OCI-LY7 (cell line): ENCODE measurements around the gene PLD2. TPM values are rescaled to one million over a fixed set of nuclear protein-coding genes. Genes with fewer than 3 reads are reported as not detected.

Experiments used
- BruUV-seq: library from RNA; stranded (reverse); fragments of 400-500 nt; replicated peaks from 2 replicates; lab custom pipeline; 2021; lab: Mats Ljungman, UMichigan
- CTCF ChIA-PET: fragments of 300-600 bp; sonication (Branson Sonifier 250); formaldehyde crosslinking; loops from one replicate; lab custom pipeline; 2022; ENCODE audit warnings: antibody characterized with exemption; ENCODE audit not compliant: unreplicated experiment; lab: Charles Lee
- POLR2A ChIA-PET: fragments of 300-600 bp; sonication (Branson Sonifier 250); formaldehyde crosslinking; loops from one replicate; lab custom pipeline; 2022; ENCODE audit warnings: antibody characterized with exemption; lab: Charles Lee
- DNase-seq: peaks from one replicate; pipeline ENCODE4 v3.0.0-alpha.2; 2015; ENCODE audit warnings: low spot score
- H2AFZ ChIP-seq: fragments of 200-600 bp; sonication (generic), shearing (Covaris generic); 2 replicates; pipeline ENCODE4 v1.6.1; 2014; ENCODE audit warnings: mild to moderate bottlenecking, antibody characterized with exemption, low read length, moderate library complexity
- H3K27ac ChIP-seq: fragments of 200-600 bp; sonication (generic); 2 replicates; pipeline ENCODE4 v1.5.1; 2014; ENCODE audit warnings: mixed run types, low read depth, mild to moderate bottlenecking, moderate library complexity, low read length, inconsistent platforms; ENCODE audit not compliant: poor library complexity, severe bottlenecking
- H3K36me3 ChIP-seq: fragments of 200-600 bp; sonication (generic); 2 replicates; pipeline ENCODE4 v1.6.1; 2014; ENCODE audit warnings: mild to moderate bottlenecking, antibody characterized with exemption, low read length, moderate library complexity, mixed read lengths; ENCODE audit not compliant: insufficient read depth
- H3K4me1 ChIP-seq: fragments of 200-600 bp; sonication (generic); 2 replicates; pipeline ENCODE4 v1.5.1; 2014; ENCODE audit warnings: mild to moderate bottlenecking, low read length; ENCODE audit not compliant: insufficient read depth, poor library complexity, severe bottlenecking
- H3K4me2 ChIP-seq: fragments of 200-600 bp; sonication (generic); 2 replicates; pipeline ENCODE4 v1.6.1; 2014; ENCODE audit warnings: mild to moderate bottlenecking, low read length
- H3K4me3 ChIP-seq: fragments of 200-600 bp; sonication (generic); 2 replicates; pipeline ENCODE4 v1.5.1; 2014; ENCODE audit warnings: mild to moderate bottlenecking, low read depth, low read length; ENCODE audit not compliant: poor library complexity, severe bottlenecking
- H3K79me2 ChIP-seq: fragments of 200-600 bp; sonication (generic); 2 replicates; pipeline ENCODE4 v1.6.1; 2016; ENCODE audit warnings: low read depth, mild to moderate bottlenecking, low read length, moderate library complexity, mixed read lengths; ENCODE audit not compliant: insufficient read depth
- H3K9me2 ChIP-seq: fragments of 200-600 bp; sonication (generic); 2 replicates; pipeline ENCODE4 v1.6.1; 2016; ENCODE audit warnings: mild to moderate bottlenecking, low read length, mixed read lengths; ENCODE audit not compliant: insufficient read depth
- H3K9me3 ChIP-seq: fragments of 200-600 bp; sonication (generic); 2 replicates; pipeline ENCODE4 v1.6.1; 2014; ENCODE audit warnings: mild to moderate bottlenecking, mixed run types, low read length, mixed read lengths
- H4K20me1 ChIP-seq: fragments of 200-600 bp; sonication (generic); 2 replicates; pipeline ENCODE4 v1.6.1; 2014; ENCODE audit warnings: mild to moderate bottlenecking, antibody characterized with exemption, low read length, moderate library complexity, mixed read lengths; ENCODE audit not compliant: insufficient read depth
- EZH2phosphoT487 ChIP-seq: fragments of 200-600 bp; sonication (generic); IDR thresholded peaks from 2 replicates; pipeline ENCODE4 v1.6.1; 2018; ENCODE audit warnings: low read depth, borderline replicate concordance, mild to moderate bottlenecking, mixed run types, antibody characterized with exemption, low read length, moderate library complexity, mixed read lengths
- intact Hi-C: fragments of 100-400 bp; cut with micrococcal nuclease; formaldehyde crosslinking; loops from one replicate; pipeline ENCODE4 v1.10.0; 2022; ENCODE audit not compliant: unreplicated experiment
- total RNA-seq, 2 experiments: library from RNA; depleted of rRNA in 1 of 2; stranded (reverse); fragments of >200 nt in 1 of 2; shearing (Covaris generic) in 1 of 2; gene quantifications; 2 replicates each; pipeline ENCODE4 v1.2.3, GENCODE V29; 2014 to 2022
- TF ChIP-seq, protein P1 (sequence below): fragments of 200-600 bp; sonication (generic); conservative IDR thresholded peaks from 2 replicates; pipeline ENCODE4 v1.5.1; 2014; ENCODE audit warnings: mild to moderate bottlenecking, antibody characterized with exemption, low read length, moderate library complexity, mixed read lengths

PLD2 gene
- total RNA-seq, 2 experiments from 2014 or later = 10.2 to 13.5 TPM

DNA sequence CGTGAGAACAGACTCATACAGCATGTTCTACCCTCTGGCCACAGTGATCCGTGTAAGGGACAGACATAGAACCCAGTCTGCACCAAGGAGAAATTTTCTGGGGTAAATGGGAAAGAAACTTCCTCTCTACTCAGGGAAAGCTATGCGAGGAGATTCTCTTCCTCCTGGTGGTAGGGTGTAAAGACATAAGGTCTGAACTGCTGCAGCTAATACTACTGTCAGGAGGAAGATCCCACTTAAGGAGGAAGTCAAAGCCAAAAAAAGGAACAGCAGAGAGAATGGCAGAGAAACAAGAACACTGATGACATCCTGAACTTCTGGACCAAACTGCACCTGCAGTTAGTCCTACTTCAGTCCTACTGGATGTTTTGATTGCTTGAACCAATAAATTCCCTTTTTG, 42.4 kb upstream of the PLD2 start:
- DNase-seq = peak; percentile 16
- Histone ChIP-seq H3K27ac (no peak overlapping the region), H3K79me2 (no peaks in the 10 kb centered on the region), H3K4me1 (peaks cover 4% of the 10 kb centered on the region), H3K36me3 (no peaks in the 10 kb centered on the region), H2AFZ (no peak overlapping the region), H3K9me2 (no peaks in the 10 kb centered on the region), H3K4me3 (no peak overlapping the region), H3K9me3 (no peaks in the 10 kb centered on the region), H3K4me2 (no peak overlapping the region), H4K20me1 (no peaks in the 10 kb centered on the region)
- ChIA-PET POLR2A (interaction anchor here (0.9 kb wide), 1 partner anchor 10 kb away, joined by 3 read pairs; no protein-coding TSS in a partner anchor), CTCF (no interaction called here)
- intact Hi-C loops = no loop called here
- TF ChIP-seq EZH2phosphoT487 = no peak
- TF ChIP-seq, protein P1, sequence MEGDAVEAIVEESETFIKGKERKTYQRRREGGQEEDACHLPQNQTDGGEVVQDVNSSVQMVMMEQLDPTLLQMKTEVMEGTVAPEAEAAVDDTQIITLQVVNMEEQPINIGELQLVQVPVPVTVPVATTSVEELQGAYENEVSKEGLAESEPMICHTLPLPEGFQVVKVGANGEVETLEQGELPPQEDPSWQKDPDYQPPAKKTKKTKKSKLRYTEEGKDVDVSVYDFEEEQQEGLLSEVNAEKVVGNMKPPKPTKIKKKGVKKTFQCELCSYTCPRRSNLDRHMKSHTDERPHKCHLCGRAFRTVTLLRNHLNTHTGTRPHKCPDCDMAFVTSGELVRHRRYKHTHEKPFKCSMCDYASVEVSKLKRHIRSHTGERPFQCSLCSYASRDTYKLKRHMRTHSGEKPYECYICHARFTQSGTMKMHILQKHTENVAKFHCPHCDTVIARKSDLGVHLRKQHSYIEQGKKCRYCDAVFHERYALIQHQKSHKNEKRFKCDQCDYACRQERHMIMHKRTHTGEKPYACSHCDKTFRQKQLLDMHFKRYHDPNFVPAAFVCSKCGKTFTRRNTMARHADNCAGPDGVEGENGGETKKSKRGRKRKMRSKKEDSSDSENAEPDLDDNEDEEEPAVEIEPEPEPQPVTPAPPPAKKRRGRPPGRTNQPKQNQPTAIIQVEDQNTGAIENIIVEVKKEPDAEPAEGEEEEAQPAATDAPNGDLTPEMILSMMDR = no peak
- no TSS peak for BruUV-seq

- Histone ChIP-seq H3K4me1 (peaks cover 4% of the 10 kb centered on the region), H2AFZ (no peak overlapping the region), H3K36me3 (no peaks in the 10 kb centered on the region), H3K4me3 (no peak overlapping the region), H4K20me1 (no peaks in the 10 kb centered on the region), H3K27ac (no peak overlapping the region), H3K79me2 (no peaks in the 10 kb centered on the region), H3K9me2 (no peaks in the 10 kb centered on the region), H3K4me2 (no peak overlapping the region), H3K9me3 (no peaks in the 10 kb centered on the region)
- intact Hi-C loops = no loop called here
- no peak for DNase-seq
- POLR2A ChIA-PET = no interaction called here
- BruUV-seq = no TSS peak
- CTCF ChIA-PET = no interaction called here
- no peak for TF ChIP-seq EZH2phosphoT487
- TF ChIP-seq, protein P1 = no peak
Observed at GRCh38 chr17:4766201-4766600, 40.8 kb upstream of the PLD2 start.

- intact Hi-C loops = no loop called here
- POLR2A ChIA-PET = no interaction called here
Observed at GRCh38 chr17:4766723-4767122, 40.2 kb upstream of the PLD2 start.

More at GRCh38 chr17:4766723-4767122, 40.2 kb upstream of the PLD2 start:
- Histone ChIP-seq H3K9me2 (no peaks in the 10 kb centered on the region), H3K9me3 (no peaks in the 10 kb centered on the region), H3K4me1 (peaks cover 4% of the 10 kb centered on the region), H3K4me3 (no peak overlapping the region), H3K27ac (no peak overlapping the region), H3K36me3 (no peaks in the 10 kb centered on the region), H3K4me2 (no peak overlapping the region), H3K79me2 (no peaks in the 10 kb centered on the region), H4K20me1 (no peaks in the 10 kb centered on the region), H2AFZ (no peak overlapping the region)
- BruUV-seq = no TSS peak
- TF ChIP-seq, protein P1 = no peak
- no peak for TF ChIP-seq EZH2phosphoT487
- DNase-seq = no peak
- CTCF ChIA-PET = no interaction called here
